Liver (tissue), 9 donors: ENCODE results near the gene TARBP1. TPM values are rescaled to one million over a fixed set of nuclear protein-coding genes. Genes with fewer than 3 reads are reported as not detected.

Source experiments
- DNase-seq: peaks from one replicate; pipeline ENCODE4 v3.0.0-alpha.2; 2017; ENCODE audit warnings: low spot score
- H3K27ac ChIP-seq, 2 donors: one replicate each; pipeline ENCODE4 v1.7.0; 2013; ENCODE audit warnings: inconsistent platforms in 2 of 2, low read length in 2 of 2, control low read depth in 1 of 2, low read depth in 1 of 2, mild to moderate bottlenecking in 1 of 2
- H3K27me3 ChIP-seq, 4 donors: one replicate each; pipeline versions ENCODE4 v1.6.1 to v1.7.0; 2013; ENCODE audit warnings: low read length in 3 of 4, inconsistent platforms in 1 of 4, mild to moderate bottlenecking in 1 of 4, moderate library complexity in 1 of 4; ENCODE audit not compliant: control insufficient read depth in 4 of 4, insufficient read depth in 4 of 4
- H3K36me3 ChIP-seq, 4 donors: one replicate each; pipeline versions ENCODE4 v1.6.1 to v1.7.0; 2013; ENCODE audit warnings: low read length in 3 of 4, mild to moderate bottlenecking in 3 of 4, low read depth in 1 of 4, moderate library complexity in 1 of 4; ENCODE audit not compliant: control insufficient read depth in 4 of 4, insufficient read depth in 3 of 4
- H3K4me1 ChIP-seq, 4 donors: one replicate each; pipeline versions ENCODE4 v1.6.1 to v1.7.0; 2013; ENCODE audit warnings: low read length in 3 of 4, mild to moderate bottlenecking in 3 of 4, moderate library complexity in 1 of 4; ENCODE audit not compliant: control insufficient read depth in 4 of 4, insufficient read depth in 4 of 4
- H3K4me3 ChIP-seq, 3 donors: one replicate each; pipeline versions ENCODE4 v1.6.1 to v1.7.0; 2013; ENCODE audit warnings: low read length in 3 of 3, control low read depth in 1 of 3, low read depth in 1 of 3, mild to moderate bottlenecking in 1 of 3
- H3K9ac ChIP-seq, 2 donors: one replicate each; pipeline ENCODE4 v1.7.0; 2013; ENCODE audit warnings: low read length in 2 of 2, mild to moderate bottlenecking in 2 of 2, moderate library complexity in 2 of 2, control low read depth in 1 of 2, low read depth in 1 of 2
- H3K9me3 ChIP-seq, 4 donors: one replicate each; pipeline versions ENCODE4 v1.6.1 to v1.7.0; 2013; ENCODE audit warnings: low read length in 3 of 4; ENCODE audit not compliant: control insufficient read depth in 4 of 4
- CTCF ChIP-seq: fragments of 150-350 bp; IDR thresholded peaks from 2 replicates; pipeline ENCODE4 v1.5.1; 2017; ENCODE audit warnings: improper control_type of control experiment, low read depth, low read length; ENCODE audit not compliant: missing input control
- EGR1 ChIP-seq, 2 donors: IDR thresholded peaks; 2 replicates each; pipeline ENCODE4 v1.6.1; 2016 to 2018; ENCODE audit warnings: antibody characterized with exemption in 2 of 2, low read depth in 2 of 2
- FOXA1 ChIP-seq: IDR thresholded peaks from 2 replicates; pipeline ENCODE4 v1.6.1; 2016; ENCODE audit warnings: antibody characterized with exemption
- FOXA2 ChIP-seq: IDR thresholded peaks from 2 replicates; pipeline ENCODE4 v1.6.1; 2016; ENCODE audit warnings: antibody characterized with exemption
- GABPA ChIP-seq, 2 donors: IDR thresholded peaks in 1 of 2; conservative IDR thresholded peaks in 1 of 2; 2 replicates each; pipeline ENCODE4 v1.6.1; 2016; ENCODE audit warnings: antibody characterized with exemption in 2 of 2, mild to moderate bottlenecking in 1 of 2, moderate library complexity in 1 of 2
- HNF4A ChIP-seq, 2 donors: conservative IDR thresholded peaks; 2 replicates each; pipeline ENCODE4 v1.6.1; 2016; ENCODE audit warnings: antibody characterized with exemption in 2 of 2, mild to moderate bottlenecking in 2 of 2
- HNF4G ChIP-seq: IDR thresholded peaks from 2 replicates; pipeline ENCODE4 v1.6.1; 2016; ENCODE audit warnings: antibody characterized with exemption
- JUND ChIP-seq, 2 donors: IDR thresholded peaks; 2 replicates each; pipeline ENCODE4 v1.6.1; 2016; ENCODE audit warnings: antibody characterized with exemption in 2 of 2
- NR2F2 ChIP-seq: IDR thresholded peaks from 2 replicates; pipeline ENCODE4 v1.6.1; 2016; ENCODE audit warnings: antibody characterized with exemption
- RAD21 ChIP-seq, 2 donors: IDR thresholded peaks; 2 replicates each; pipeline ENCODE4 v1.6.1; 2016; ENCODE audit warnings: antibody characterized with exemption in 2 of 2, mild to moderate bottlenecking in 2 of 2
- REST ChIP-seq: IDR thresholded peaks from 2 replicates; pipeline ENCODE4 v1.6.1; 2016; ENCODE audit warnings: antibody characterized with exemption, mild to moderate bottlenecking
- RXRA ChIP-seq, 2 donors: IDR thresholded peaks; 2 replicates each; pipeline ENCODE4 v1.6.1; 2017 to 2018; ENCODE audit warnings: antibody characterized with exemption in 2 of 2, mild to moderate bottlenecking in 1 of 2
- SP1 ChIP-seq: IDR thresholded peaks from 2 replicates; pipeline ENCODE4 v1.6.1; 2018; ENCODE audit warnings: antibody characterized with exemption, mild to moderate bottlenecking
- TAF1 ChIP-seq: conservative IDR thresholded peaks from 2 replicates; pipeline ENCODE4 v1.6.1; 2016; ENCODE audit warnings: antibody characterized with exemption, mild to moderate bottlenecking
- YY1 ChIP-seq: IDR thresholded peaks from 2 replicates; pipeline ENCODE4 v1.6.1; 2016; ENCODE audit warnings: antibody characterized with exemption, mild to moderate bottlenecking
- ZBTB33 ChIP-seq: IDR thresholded peaks from 2 replicates; pipeline ENCODE4 v1.6.1; 2016; ENCODE audit warnings: antibody characterized with exemption
- WGBS: extraction: QIAGEN DNeasy Blood & Tissue Kit; methylation state at CpG from one replicate; pipeline ENCODE4 v1.1.7; 2013; 5-methylcytosine and 5-hydroxymethylcytosine counted together
- polyA plus RNA-seq, 2 donors: library from polyadenylated mRNA; stranded (reverse) in 1 of 2; unstranded in 1 of 2; fragments of 200-250 nt in 1 of 2; fragments of >200 nt in 1 of 2; fragmentation: Nextera tagmentation in 1 of 2; extraction: Ambion mirVana in 1 of 2; gene quantifications; one replicate each; pipeline versions ENCODE4 v1.2.1 to v1.2.3, GENCODE V29; 2013 to 2015
- total RNA-seq, 2 donors: library from RNA; depleted of rRNA; stranded (reverse); fragments of >200 nt; gene quantifications; one replicate each; pipeline ENCODE4 v1.2.3, GENCODE V29; 2014
- TF ChIP-seq, protein P1 (sequence below): IDR thresholded peaks from 2 replicates; pipeline ENCODE4 v1.6.1; 2016; ENCODE audit warnings: antibody characterized with exemption
- TF ChIP-seq, protein P2 (sequence below): IDR thresholded peaks from 2 replicates; pipeline ENCODE4 v1.6.1; 2016; ENCODE audit warnings: antibody characterized with exemption
- donor health status: healthy.
- donor health status: healthy.
- donor health status: healthy.
- donor health status: healthy.
- donor health status: healthy.

The TARBP1 gene
- total and polyA plus RNA-seq, 4 donors = 4.1 to 17.6 (median 9.1) TPM

DNA sequence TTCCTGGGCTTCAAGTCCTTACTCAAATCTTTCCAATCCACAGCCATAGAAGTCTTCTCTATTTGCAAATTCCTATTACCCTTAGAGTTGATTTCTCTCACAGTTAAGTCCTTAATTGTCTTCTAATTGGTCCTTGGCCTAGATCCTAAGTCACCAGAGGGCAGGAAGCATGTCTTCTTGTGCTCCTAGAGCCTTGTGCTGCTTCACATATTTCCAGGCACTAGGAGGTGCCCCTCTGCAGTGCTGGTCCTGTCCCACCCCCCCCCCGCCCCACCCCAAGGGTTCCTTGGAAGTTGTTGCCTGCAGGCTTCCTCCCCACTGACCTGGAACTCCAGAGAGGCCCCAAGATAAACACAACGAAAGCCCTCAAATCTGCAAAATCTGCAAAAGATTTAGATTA lies 28.1 kb upstream of the TARBP1 start:
- Histone ChIP-seq H3K4me1 (peaks cover 4 to 29% (median 15%) of the 10 kb centered on the region in 4 donors), H3K36me3 (no peaks in the 10 kb centered on the region), H3K9me3 (no peaks in the 10 kb centered on the region), H3K4me3 (no peak overlapping the region), H3K27ac (no peak overlapping the region), H3K9ac (no peak overlapping the region), H3K27me3 (no peaks in the 10 kb centered on the region)
- 83% methylated on average over 2 of the region's 2 CpGs for whole genome bisulfite sequencing
- TF ChIP-seq, protein P1, sequence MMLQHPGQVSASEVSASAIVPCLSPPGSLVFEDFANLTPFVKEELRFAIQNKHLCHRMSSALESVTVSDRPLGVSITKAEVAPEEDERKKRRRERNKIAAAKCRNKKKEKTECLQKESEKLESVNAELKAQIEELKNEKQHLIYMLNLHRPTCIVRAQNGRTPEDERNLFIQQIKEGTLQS = no peak
- TF ChIP-seq JUND (IDR thresholded peaks at IDR 0.05) (no peak), GABPA (IDR thresholded peaks at IDR 0.05 in 1 of 2, conservative IDR thresholded peaks at IDR 0.05 in 1 of 2) (no peak), REST (no peak), HNF4A (conservative IDR thresholded peaks at IDR 0.05) (no peak), FOXA1 (no peak), SP1 (no peak), EGR1 (IDR thresholded peaks at IDR 0.05; ENCODE audit: low read depth in 2 of 2) (no peak), CTCF (no peak), FOXA2 (no peak), ZBTB33 (no peak), NR2F2 (no peak), RXRA (IDR thresholded peaks at IDR 0.05) (no peak), HNF4G (no peak), RAD21 (IDR thresholded peaks at IDR 0.05) (no peak), TAF1 (no peak), YY1 (no peak)
- TF ChIP-seq, protein P2, sequence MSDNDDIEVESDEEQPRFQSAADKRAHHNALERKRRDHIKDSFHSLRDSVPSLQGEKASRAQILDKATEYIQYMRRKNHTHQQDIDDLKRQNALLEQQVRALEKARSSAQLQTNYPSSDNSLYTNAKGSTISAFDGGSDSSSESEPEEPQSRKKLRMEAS = no peak
- DNase-seq = no peak

DNA sequence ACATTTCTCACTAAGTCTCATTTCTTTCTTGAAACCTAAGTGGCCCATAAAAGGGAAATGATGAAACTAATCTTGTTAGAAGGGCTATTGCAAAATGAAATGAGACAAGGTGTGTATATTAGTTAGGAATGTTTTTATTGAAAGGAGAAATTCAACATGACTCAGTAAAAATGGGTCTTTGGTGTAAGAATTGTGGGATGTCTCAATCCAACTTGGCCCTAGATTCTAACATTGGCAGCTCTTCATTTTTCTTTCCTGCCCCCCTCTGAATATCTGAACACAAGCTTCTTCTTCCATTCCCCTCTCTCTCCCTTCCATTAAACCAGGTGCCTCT lies 26.8 kb upstream of the TARBP1 start:
- Histone ChIP-seq H3K4me3 (no peak overlapping the region), H3K27me3 (no peaks in the 10 kb centered on the region), H3K27ac (no peak overlapping the region), H3K4me1 (peaks cover 7 to 39% (median 20%) of the 10 kb centered on the region in 4 donors), H3K9ac (no peak overlapping the region), H3K9me3 (no peaks in the 10 kb centered on the region), H3K36me3 (no peaks in the 10 kb centered on the region)
- TF ChIP-seq REST (no peak), NR2F2 (no peak), RAD21 (IDR thresholded peaks at IDR 0.05) (no peak), YY1 (no peak), HNF4A (conservative IDR thresholded peaks at IDR 0.05) (no peak), FOXA2 (no peak), TAF1 (no peak), GABPA (IDR thresholded peaks at IDR 0.05 in 1 of 2, conservative IDR thresholded peaks at IDR 0.05 in 1 of 2) (no peak), HNF4G (no peak), SP1 (no peak), RXRA (IDR thresholded peaks at IDR 0.05) (no peak), JUND (IDR thresholded peaks at IDR 0.05) (no peak), EGR1 (IDR thresholded peaks at IDR 0.05; ENCODE audit: low read depth in 2 of 2) (no peak)
- TF ChIP-seq, protein P1 = no peak
- TF ChIP-seq, protein P2 = no peak
- no peak for DNase-seq
